Measurements from ENCODE around the gene ZBED2.

The ZBED2 gene

DNA sequence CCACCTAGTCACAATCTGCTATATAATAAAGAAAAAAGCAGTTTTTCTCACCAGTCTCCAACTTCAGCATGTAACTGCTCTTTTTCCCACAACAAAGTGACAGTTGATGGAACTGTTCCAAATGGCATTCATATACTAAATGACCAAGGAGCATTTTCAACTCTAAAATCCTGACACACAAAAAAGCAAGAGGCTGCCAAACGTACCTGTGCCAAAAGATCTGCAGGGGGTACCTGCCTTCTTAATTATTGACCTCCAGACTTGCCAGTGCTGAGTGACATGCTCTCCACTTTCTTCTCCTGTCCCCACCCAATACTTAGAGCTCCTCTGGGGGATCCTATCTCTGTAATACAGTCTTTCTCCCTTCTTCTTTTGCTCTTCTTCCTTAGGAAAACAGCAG, 18.0 kb downstream of the ZBED2 start (continued):
- TF ChIP-seq ZNF16 (tag by site-specific recombination; IDR thresholded peaks at IDR 0.05; ENCODE audit: low read depth) (no peak), ZNF843 (tag by site-specific recombination; IDR thresholded peaks at IDR 0.05) (no peak), ZSCAN23 (tag by site-specific recombination; IDR thresholded peaks at IDR 0.05) (no peak), ZNF175 (tag by site-specific recombination; IDR thresholded peaks at IDR 0.05) (no peak), ZNF558 (tag by site-specific recombination; IDR thresholded peaks at IDR 0.05) (no peak), ZBTB48 (tag by site-specific recombination; IDR thresholded peaks at IDR 0.05) (no peak), ZNF19 (tag by site-specific recombination; IDR thresholded peaks at IDR 0.05; ENCODE audit: low read depth) (no peak)

DNA sequence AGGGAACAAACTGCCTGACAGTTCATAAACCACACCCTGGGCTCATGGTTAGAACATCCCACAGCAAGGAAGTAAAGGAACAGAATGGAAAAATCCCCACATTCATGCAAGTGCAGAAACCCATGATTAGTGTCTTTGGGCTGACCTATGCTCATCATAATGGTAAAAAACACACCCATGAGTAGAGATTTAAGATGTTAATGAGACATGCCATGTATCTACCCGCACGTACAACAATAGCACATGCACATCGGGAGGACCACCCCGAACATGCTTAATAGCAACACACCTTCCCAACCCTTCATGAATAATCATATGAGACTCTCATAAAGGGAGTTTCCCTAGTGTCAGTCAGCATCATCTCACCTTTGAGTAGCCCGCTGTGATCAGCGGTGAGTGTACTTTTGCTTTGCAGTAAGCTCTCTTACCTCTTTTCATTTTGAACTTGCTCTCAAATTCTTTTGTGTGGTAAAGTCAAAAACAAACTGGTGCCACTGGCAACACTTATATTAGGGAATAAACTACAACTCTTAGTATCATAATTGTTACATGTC, 23.2 kb downstream of the ZBED2 start:
- ChIA-PET CTCF (interaction anchor here (1.7 kb wide), 1 partner anchor 143 kb away, joined by 5 read pairs; no protein-coding TSS in a partner anchor), POLR2A (no interaction called here)
- TF ChIP-seq, protein P1, sequence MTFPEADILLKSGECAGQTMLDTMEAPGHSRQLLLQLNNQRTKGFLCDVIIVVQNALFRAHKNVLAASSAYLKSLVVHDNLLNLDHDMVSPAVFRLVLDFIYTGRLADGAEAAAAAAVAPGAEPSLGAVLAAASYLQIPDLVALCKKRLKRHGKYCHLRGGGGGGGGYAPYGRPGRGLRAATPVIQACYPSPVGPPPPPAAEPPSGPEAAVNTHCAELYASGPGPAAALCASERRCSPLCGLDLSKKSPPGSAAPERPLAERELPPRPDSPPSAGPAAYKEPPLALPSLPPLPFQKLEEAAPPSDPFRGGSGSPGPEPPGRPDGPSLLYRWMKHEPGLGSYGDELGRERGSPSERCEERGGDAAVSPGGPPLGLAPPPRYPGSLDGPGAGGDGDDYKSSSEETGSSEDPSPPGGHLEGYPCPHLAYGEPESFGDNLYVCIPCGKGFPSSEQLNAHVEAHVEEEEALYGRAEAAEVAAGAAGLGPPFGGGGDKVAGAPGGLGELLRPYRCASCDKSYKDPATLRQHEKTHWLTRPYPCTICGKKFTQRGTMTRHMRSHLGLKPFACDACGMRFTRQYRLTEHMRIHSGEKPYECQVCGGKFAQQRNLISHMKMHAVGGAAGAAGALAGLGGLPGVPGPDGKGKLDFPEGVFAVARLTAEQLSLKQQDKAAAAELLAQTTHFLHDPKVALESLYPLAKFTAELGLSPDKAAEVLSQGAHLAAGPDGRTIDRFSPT (tag by site-specific recombination; IDR thresholded peaks at IDR 0.05), result no peak
- TF ChIP-seq ZSCAN16 (tag by site-specific recombination; IDR thresholded peaks at IDR 0.05) (no peak), ZNF274 (IDR thresholded peaks at IDR 0.05; ENCODE audit: low read length) (no peak), ZNF274 (tag by site-specific recombination; IDR thresholded peaks at IDR 0.05; ENCODE audit: borderline replicate concordance) (no peak), GLIS1 (tag by site-specific recombination; IDR thresholded peaks at IDR 0.05) (no peak), ZNF473 (tag by site-specific recombination; IDR thresholded peaks at IDR 0.05) (no peak), ZNF37A (tag by site-specific recombination; IDR thresholded peaks at IDR 0.05) (no peak)
- TF ChIP-seq, protein P2, sequence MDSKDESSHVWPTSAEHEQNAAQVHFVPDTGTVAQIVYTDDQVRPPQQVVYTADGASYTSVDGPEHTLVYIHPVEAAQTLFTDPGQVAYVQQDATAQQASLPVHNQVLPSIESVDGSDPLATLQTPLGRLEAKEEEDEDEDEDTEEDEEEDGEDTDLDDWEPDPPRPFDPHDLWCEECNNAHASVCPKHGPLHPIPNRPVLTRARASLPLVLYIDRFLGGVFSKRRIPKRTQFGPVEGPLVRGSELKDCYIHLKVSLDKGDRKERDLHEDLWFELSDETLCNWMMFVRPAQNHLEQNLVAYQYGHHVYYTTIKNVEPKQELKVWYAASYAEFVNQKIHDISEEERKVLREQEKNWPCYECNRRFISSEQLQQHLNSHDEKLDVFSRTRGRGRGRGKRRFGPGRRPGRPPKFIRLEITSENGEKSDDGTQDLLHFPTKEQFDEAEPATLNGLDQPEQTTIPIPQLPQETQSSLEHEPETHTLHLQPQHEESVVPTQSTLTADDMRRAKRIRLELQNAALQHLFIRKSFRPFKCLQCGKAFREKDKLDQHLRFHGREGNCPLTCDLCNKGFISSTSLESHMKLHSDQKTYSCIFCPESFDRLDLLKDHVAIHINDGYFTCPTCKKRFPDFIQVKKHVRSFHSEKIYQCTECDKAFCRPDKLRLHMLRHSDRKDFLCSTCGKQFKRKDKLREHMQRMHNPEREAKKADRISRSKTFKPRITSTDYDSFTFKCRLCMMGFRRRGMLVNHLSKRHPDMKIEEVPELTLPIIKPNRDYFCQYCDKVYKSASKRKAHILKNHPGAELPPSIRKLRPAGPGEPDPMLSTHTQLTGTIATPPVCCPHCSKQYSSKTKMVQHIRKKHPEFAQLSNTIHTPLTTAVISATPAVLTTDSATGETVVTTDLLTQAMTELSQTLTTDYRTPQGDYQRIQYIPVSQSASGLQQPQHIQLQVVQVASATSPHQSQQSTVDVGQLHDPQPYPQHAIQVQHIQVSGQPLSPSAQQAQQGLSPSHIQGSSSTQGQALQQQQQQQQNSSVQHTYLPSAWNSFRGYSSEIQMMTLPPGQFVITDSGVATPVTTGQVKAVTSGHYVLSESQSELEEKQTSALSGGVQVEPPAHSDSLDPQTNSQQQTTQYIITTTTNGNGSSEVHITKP (tag by site-specific recombination; IDR thresholded peaks at IDR 0.05), result no peak
- Histone ChIP-seq H3K9me3 (ENCODE audit: control insufficient read depth, insufficient read depth, low read depth, low read length) (no peaks in the 10 kb centered on the region), H3K36me3 (ENCODE audit: control insufficient read depth in 2 of 2, insufficient read depth in 1 of 2, low read length in 2 of 2) (no peaks in the 10 kb centered on the region), H3K27ac (ENCODE audit: extremely low read depth, low read depth, low read length) (no peak overlapping the region), H3K4me3 (ENCODE audit: low read depth, low read length) (no peak overlapping the region), H3K4me1 (ENCODE audit: control insufficient read depth, insufficient read depth, low read length) (no peaks in the 10 kb centered on the region)

DNA sequence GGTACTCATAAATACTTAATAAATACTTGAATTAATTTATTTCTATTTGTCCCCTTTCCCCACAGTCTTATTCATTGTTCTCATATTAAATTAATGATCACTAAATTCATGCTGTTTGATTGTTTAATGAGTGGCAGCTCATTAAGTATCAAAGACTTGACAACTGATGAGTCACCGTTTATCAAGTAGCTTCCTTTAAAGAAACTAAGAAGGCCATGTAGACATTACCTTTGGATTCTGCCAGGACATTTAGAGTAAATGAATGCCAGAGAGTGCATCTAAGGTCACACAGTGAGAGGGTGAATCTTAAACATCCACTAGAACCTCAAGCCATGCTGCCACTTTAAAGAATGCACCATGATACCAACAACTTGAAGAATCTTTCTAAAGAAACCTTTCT, 23.9 kb downstream of the ZBED2 start:
- Histone ChIP-seq H3K36me3 (ENCODE audit: control insufficient read depth in 2 of 2, insufficient read depth in 1 of 2, low read length in 2 of 2) (no peaks in the 10 kb centered on the region), H3K4me3 (ENCODE audit: low read depth, low read length) (no peak overlapping the region), H3K27ac (ENCODE audit: extremely low read depth, low read depth, low read length) (no peak overlapping the region), H3K9me3 (ENCODE audit: control insufficient read depth, insufficient read depth, low read depth, low read length) (no peaks in the 10 kb centered on the region), H3K4me1 (ENCODE audit: control insufficient read depth, insufficient read depth, low read length) (no peaks in the 10 kb centered on the region)
- ChIA-PET CTCF (no interaction called here), POLR2A (no interaction called here)
- TF ChIP-seq GLIS1 (tag by site-specific recombination; IDR thresholded peaks at IDR 0.05), result no peak
- TF ChIP-seq, protein P3, sequence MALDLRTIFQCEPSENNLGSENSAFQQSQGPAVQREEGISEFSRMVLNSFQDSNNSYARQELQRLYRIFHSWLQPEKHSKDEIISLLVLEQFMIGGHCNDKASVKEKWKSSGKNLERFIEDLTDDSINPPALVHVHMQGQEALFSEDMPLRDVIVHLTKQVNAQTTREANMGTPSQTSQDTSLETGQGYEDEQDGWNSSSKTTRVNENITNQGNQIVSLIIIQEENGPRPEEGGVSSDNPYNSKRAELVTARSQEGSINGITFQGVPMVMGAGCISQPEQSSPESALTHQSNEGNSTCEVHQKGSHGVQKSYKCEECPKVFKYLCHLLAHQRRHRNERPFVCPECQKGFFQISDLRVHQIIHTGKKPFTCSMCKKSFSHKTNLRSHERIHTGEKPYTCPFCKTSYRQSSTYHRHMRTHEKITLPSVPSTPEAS (tag by site-specific recombination; IDR thresholded peaks at IDR 0.05), result no peak
- no peak for TF ChIP-seq IKZF3 (tag by site-specific recombination; IDR thresholded peaks at IDR 0.05)
- TF ChIP-seq ZNF426 (tag by site-specific recombination; IDR thresholded peaks at IDR 0.05), result no peak
- TF ChIP-seq, protein P4, sequence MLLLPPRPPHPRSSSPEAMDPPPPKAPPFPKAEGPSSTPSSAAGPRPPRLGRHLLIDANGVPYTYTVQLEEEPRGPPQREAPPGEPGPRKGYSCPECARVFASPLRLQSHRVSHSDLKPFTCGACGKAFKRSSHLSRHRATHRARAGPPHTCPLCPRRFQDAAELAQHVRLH (tag by site-specific recombination; IDR thresholded peaks at IDR 0.05), result no peak
- TF ChIP-seq, protein P5, sequence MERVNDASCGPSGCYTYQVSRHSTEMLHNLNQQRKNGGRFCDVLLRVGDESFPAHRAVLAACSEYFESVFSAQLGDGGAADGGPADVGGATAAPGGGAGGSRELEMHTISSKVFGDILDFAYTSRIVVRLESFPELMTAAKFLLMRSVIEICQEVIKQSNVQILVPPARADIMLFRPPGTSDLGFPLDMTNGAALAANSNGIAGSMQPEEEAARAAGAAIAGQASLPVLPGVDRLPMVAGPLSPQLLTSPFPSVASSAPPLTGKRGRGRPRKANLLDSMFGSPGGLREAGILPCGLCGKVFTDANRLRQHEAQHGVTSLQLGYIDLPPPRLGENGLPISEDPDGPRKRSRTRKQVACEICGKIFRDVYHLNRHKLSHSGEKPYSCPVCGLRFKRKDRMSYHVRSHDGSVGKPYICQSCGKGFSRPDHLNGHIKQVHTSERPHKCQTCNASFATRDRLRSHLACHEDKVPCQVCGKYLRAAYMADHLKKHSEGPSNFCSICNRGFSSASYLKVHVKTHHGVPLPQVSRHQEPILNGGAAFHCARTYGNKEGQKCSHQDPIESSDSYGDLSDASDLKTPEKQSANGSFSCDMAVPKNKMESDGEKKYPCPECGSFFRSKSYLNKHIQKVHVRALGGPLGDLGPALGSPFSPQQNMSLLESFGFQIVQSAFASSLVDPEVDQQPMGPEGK (tag by site-specific recombination; IDR thresholded peaks at IDR 0.05), result no peak
- no peak for TF ChIP-seq ZNF560 (tag by site-specific recombination; IDR thresholded peaks at IDR 0.05; ENCODE audit: borderline replicate concordance)
- no peak for TF ChIP-seq ZNF571 (tag by site-specific recombination; IDR thresholded peaks at IDR 0.05)
- no peak for TF ChIP-seq ZNF707 (tag by site-specific recombination; IDR thresholded peaks at IDR 0.05)
- TF ChIP-seq ZNF335 (tag by site-specific recombination; conservative IDR thresholded peaks at IDR 0.05), result no peak
- TF ChIP-seq ZNF16 (tag by site-specific recombination; IDR thresholded peaks at IDR 0.05; ENCODE audit: low read depth), result no peak
- no peak for TF ChIP-seq ZNF311 (tag by site-specific recombination; IDR thresholded peaks at IDR 0.05; ENCODE audit: borderline replicate concordance)
- TF ChIP-seq ZNF350 (tag by site-specific recombination; IDR thresholded peaks at IDR 0.05), result no peak
